ENCODE results near the gene ZNF239.
A peak's percentile ranks its signal among the peaks of the same experiment; 100 is the strongest.
"Not testable (repeated sequence)": the region's sequence is repeated elsewhere in the genome, so short reads cannot be mapped to it uniquely, and the experiment has no call there.

The ZNF239 gene

GRCh38 chr10:43606323-43607198 lies 32.1 kb upstream of the ZNF239 start, which contains the start of gene ZNF485:
ZNF485 (plus strand) TSS chr10:43606438; CDS start chr10:43607051, 613 bp downstream.
- peak; percentile 89 for DNase-seq (ENCODE audit: low spot score)
- TF ChIP-seq, protein P1, sequence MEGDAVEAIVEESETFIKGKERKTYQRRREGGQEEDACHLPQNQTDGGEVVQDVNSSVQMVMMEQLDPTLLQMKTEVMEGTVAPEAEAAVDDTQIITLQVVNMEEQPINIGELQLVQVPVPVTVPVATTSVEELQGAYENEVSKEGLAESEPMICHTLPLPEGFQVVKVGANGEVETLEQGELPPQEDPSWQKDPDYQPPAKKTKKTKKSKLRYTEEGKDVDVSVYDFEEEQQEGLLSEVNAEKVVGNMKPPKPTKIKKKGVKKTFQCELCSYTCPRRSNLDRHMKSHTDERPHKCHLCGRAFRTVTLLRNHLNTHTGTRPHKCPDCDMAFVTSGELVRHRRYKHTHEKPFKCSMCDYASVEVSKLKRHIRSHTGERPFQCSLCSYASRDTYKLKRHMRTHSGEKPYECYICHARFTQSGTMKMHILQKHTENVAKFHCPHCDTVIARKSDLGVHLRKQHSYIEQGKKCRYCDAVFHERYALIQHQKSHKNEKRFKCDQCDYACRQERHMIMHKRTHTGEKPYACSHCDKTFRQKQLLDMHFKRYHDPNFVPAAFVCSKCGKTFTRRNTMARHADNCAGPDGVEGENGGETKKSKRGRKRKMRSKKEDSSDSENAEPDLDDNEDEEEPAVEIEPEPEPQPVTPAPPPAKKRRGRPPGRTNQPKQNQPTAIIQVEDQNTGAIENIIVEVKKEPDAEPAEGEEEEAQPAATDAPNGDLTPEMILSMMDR (IDR thresholded peaks at IDR 0.05; ENCODE audit: extremely low read depth, missing control alignments): no peak

- TF ChIP-seq, protein P1 (IDR thresholded peaks at IDR 0.05; ENCODE audit: extremely low read depth, missing control alignments): no peak
- no peak for DNase-seq (ENCODE audit: low spot score)
These were observed 31.5 kb upstream of the ZNF239 start for GRCh38 chr10:43605850-43606322.

DNA sequence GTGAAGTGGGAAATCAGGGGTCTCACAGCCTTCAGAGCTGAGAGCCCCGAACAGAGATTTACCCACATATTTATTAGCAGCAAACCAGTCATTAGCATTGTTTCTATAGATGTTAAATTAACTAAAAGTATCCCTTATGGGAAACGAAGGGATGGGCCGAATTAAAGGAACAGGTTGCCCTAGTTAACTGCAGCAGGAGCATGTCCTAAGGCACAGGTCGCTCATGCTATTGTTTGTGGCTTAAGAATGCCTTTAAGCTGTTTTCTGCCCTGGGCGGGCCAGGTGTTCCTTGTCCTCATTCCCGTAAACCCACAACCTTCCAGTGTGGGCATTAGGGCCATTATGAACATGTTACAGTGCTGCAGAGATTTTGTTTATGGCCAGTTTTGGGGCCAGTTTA lies 27.2 kb upstream of the ZNF239 start:
- DNase-seq (ENCODE audit: low spot score): not testable (repeated sequence)

DNA sequence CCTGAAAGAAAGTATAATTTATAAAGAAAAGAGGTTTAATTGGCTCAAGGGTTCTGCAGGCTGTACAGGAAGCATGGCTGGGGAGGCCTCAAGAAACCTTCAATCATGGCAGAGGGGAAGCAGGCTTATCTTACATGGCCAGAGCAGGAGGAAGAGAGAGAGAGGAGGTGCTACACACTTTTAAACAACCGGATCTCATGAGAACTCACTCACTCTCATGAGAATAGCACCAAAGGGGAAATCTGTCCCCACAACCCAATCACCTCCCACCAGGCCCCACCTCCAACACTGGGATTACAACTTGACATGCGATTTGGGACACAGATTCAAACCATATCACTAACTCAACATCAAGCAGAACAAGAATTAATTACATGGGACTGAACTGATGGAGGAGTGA lies 24.9 kb upstream of the ZNF239 start:
- TF ChIP-seq, protein P1 (IDR thresholded peaks at IDR 0.05; ENCODE audit: extremely low read depth, missing control alignments): no peak
- DNase-seq (ENCODE audit: low spot score): no peak

DNA sequence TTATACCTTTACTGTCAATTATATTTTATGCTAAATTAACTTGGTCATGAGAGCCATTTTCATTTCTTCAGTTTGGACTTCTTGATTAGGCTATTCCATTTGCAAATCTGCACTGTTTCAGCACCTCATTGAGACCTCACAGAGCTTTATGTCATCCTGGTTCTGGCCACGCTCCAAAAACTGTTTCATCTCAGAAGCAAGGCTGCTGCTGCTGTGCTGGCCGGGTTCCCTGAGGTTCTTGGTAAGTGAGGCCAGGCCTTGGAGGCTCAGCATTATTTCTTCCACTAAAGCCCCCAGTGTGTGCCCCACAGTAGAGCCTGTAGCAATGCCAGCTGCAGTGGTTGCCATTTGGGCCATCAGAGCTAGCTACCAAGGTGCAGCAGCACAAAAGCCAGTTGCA lies 24.0 kb upstream of the ZNF239 start:
- no peak for DNase-seq (ENCODE audit: low spot score)
- TF ChIP-seq, protein P1 (IDR thresholded peaks at IDR 0.05; ENCODE audit: extremely low read depth, missing control alignments): no peak

DNA sequence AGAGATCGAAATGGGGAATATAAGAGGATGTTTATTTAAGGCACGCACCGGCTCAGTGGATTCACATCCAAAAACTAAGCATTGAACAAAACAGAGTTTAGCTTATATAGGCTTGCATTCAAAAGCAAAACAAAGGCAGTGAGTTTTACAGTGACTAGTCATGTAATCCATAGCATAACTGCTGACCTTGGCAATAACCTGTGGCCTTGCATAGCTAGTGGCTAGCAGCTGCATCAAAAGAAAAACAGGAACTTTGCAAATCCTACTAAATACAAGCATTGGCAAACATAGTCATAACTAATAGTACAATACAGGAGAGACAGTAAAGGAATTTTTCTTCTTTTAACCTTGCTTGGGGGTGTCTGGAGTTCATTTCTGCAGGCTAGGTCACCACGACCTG lies 22.1 kb upstream of the ZNF239 start:
- no peak for DNase-seq (ENCODE audit: low spot score)
- TF ChIP-seq, protein P1 (IDR thresholded peaks at IDR 0.05; ENCODE audit: extremely low read depth, missing control alignments): no peak

GRCh38 chr10:43595739-43596298 lies 21.4 kb upstream of the ZNF239 start:
- TF ChIP-seq, protein P1 (IDR thresholded peaks at IDR 0.05; ENCODE audit: extremely low read depth, missing control alignments): no peak
- no peak for DNase-seq (ENCODE audit: low spot score)
